ENCODE data around the gene AASDH. TPM values are rescaled to one million over a fixed set of nuclear protein-coding genes. Genes with fewer than 3 reads are reported as not detected.

Gene AASDH
- total and polyA plus RNA-seq, 2 donors (not counting 1 experiment from before 2014, with no cell fraction given), result 6.9 to 15.2 TPM

GRCh38 chr4:56406151-56406550 is 18.9 kb upstream of the AASDH start:
- Mint-ChIP-seq H3K27me3 (no peaks in the 10 kb centered on the region), H3K27ac (no peak overlapping the region), H3K4me3 (no peak overlapping the region), H3K4me1 (no peaks in the 10 kb centered on the region), H3K9me3 (ENCODE audit: insufficient read depth) (no peaks in the 10 kb centered on the region)
- no peaks in the 10 kb centered on the region for H4K20me1 ChIP-seq (ENCODE audit: control insufficient read depth, insufficient read depth, low read length, poor library complexity, severe bottlenecking)
- H3K9ac ChIP-seq (ENCODE audit: low read length), result no peak overlapping the region
- no peaks in the 10 kb centered on the region for H3K4me1 ChIP-seq (ENCODE audit: control insufficient read depth in 2 of 2, insufficient read depth in 2 of 2, low read length in 2 of 2)
- no peaks in the 10 kb centered on the region for H3K9me3 ChIP-seq (ENCODE audit: control extremely low read depth in 1 of 3, control insufficient read depth in 2 of 3, insufficient read depth in 1 of 3, low read length in 2 of 3)
- POLR2A ChIA-PET, result no interaction called here
- H3K27me3 ChIP-seq (replicated peaks in 1 of 4; ENCODE audit: control extremely low read depth in 1 of 4, control insufficient read depth in 3 of 4, insufficient read depth in 4 of 4, low read length in 3 of 4), result no peaks in the 10 kb centered on the region
- TF ChIP-seq CTCF (IDR thresholded peaks at IDR 0.05) (no peak), EZH2 (IDR thresholded peaks at IDR 0.05; ENCODE audit: borderline replicate concordance, insufficient read depth, low read depth, low read length, poor library complexity, severe bottlenecking) (no peak)
- H2AFZ ChIP-seq (ENCODE audit: insufficient read depth, low read depth, low read length, poor library complexity, severe bottlenecking), result no peak overlapping the region
- no peaks in the 10 kb centered on the region for H3K79me2 ChIP-seq (ENCODE audit: control insufficient read depth, insufficient read depth, low read length)
- ATAC-seq (ENCODE audit: low read depth) (no peak), DNase-seq (no peak)
- H3K4me3 ChIP-seq (ENCODE audit: control extremely low read depth in 1 of 5, extremely low read depth in 1 of 5, insufficient read depth in 1 of 5, low read depth in 2 of 5, low read length in 4 of 5), result no peak overlapping the region
- 100% methylated on average over 3 of the region's 4 CpGs for WGBS (ENCODE audit: insufficient coverage)
- peaks cover 5 to 19% of the 10 kb centered on the region in 2 experiments for H3K36me3 ChIP-seq (replicated peaks in 1 of 2; ENCODE audit: control extremely low read depth in 1 of 2, control insufficient read depth in 1 of 2, extremely low read depth in 1 of 2, insufficient read depth in 2 of 2, low read length in 1 of 2)
- CTCF ChIA-PET, result interaction anchor here (1.1 to 4.2 kb wide), 2 partner anchors 17 to 53 kb away, joined by 4 to 14 read pairs; no protein-coding TSS in a partner anchor
- H3K27ac ChIP-seq (ENCODE audit: low read length in 2 of 2), result no peak overlapping the region
- intact Hi-C loops (cut with micrococcal nuclease), result no loop called here
- no peak overlapping the region for H3K4me2 ChIP-seq (replicated peaks; ENCODE audit: low read depth, low read length, poor library complexity, severe bottlenecking)

- no peaks in the 10 kb centered on the region for H3K79me2 ChIP-seq (ENCODE audit: control insufficient read depth, insufficient read depth, low read length)
- ChIA-PET CTCF (interaction anchor here (0.7 to 4.2 kb wide), 5 partner anchors 18 to 432 kb away, joined by 3 to 14 read pairs (median 5); partner anchors contain the start of gene AASDH), POLR2A (no interaction called here)
- no peaks in the 10 kb centered on the region for H3K4me1 Mint-ChIP-seq
- peaks cover 5 to 26% of the 10 kb centered on the region in 2 experiments for H3K36me3 ChIP-seq (replicated peaks in 1 of 2; ENCODE audit: control extremely low read depth in 1 of 2, control insufficient read depth in 1 of 2, extremely low read depth in 1 of 2, insufficient read depth in 2 of 2, low read length in 1 of 2)
- no peaks in the 10 kb centered on the region for H3K9me3 Mint-ChIP-seq (ENCODE audit: insufficient read depth)
- intact Hi-C loops (cut with micrococcal nuclease), result no loop called here
- no peaks in the 10 kb centered on the region for H3K27me3 ChIP-seq (replicated peaks in 1 of 4; ENCODE audit: control extremely low read depth in 1 of 4, control insufficient read depth in 3 of 4, insufficient read depth in 4 of 4, low read length in 3 of 4)
- H3K4me3 Mint-ChIP-seq, result no peak overlapping the region
- no peak overlapping the region for H3K27ac Mint-ChIP-seq
- WGBS (ENCODE audit: insufficient coverage), result no CpG with 5 or more reads among the region's 1 CpG
- H3K4me1 ChIP-seq (ENCODE audit: control insufficient read depth in 2 of 2, insufficient read depth in 2 of 2, low read length in 2 of 2), result no peaks in the 10 kb centered on the region
- H4K20me1 ChIP-seq (ENCODE audit: control insufficient read depth, insufficient read depth, low read length, poor library complexity, severe bottlenecking), result no peaks in the 10 kb centered on the region
- no peaks in the 10 kb centered on the region for H3K27me3 Mint-ChIP-seq
- TF ChIP-seq EZH2 (IDR thresholded peaks at IDR 0.05; ENCODE audit: borderline replicate concordance, insufficient read depth, low read depth, low read length, poor library complexity, severe bottlenecking), result no peak
- no peak for TF ChIP-seq CTCF (IDR thresholded peaks at IDR 0.05)
- H3K9me3 ChIP-seq (ENCODE audit: control extremely low read depth in 1 of 3, control insufficient read depth in 2 of 3, insufficient read depth in 1 of 3, low read length in 2 of 3), result no peaks in the 10 kb centered on the region
- no peak overlapping the region for H2AFZ ChIP-seq (ENCODE audit: insufficient read depth, low read depth, low read length, poor library complexity, severe bottlenecking)
- no peak overlapping the region for H3K27ac ChIP-seq (ENCODE audit: low read length in 2 of 2)
- no peak for DNase-seq
- H3K4me3 ChIP-seq (ENCODE audit: control extremely low read depth in 1 of 5, extremely low read depth in 1 of 5, insufficient read depth in 1 of 5, low read depth in 2 of 5, low read length in 4 of 5), result no peak overlapping the region
- H3K4me2 ChIP-seq (replicated peaks; ENCODE audit: low read depth, low read length, poor library complexity, severe bottlenecking), result no peak overlapping the region
- no peak for ATAC-seq (ENCODE audit: low read depth)
- H3K9ac ChIP-seq (ENCODE audit: low read length), result no peak overlapping the region
Observed at GRCh38 chr4:56405016-56405415, 17.7 kb upstream of the AASDH start.

Data from B cell (primary cell).